Skeletal muscle satellite cell (primary cell): Measurements from ENCODE around the gene RAMP3. TPM values are rescaled to one million over a fixed set of nuclear protein-coding genes. Genes with fewer than 3 reads are reported as not detected.
"Not testable (repeated sequence)": the region's sequence is repeated elsewhere in the genome, so short reads cannot be mapped to it uniquely, and the experiment has no call there.

Experiments used
- H3K27me3 ChIP-seq: 2 replicates; pipeline ENCODE4 v1.7.0; 2013; ENCODE audit warnings: low read length; ENCODE audit not compliant: control insufficient read depth, insufficient read depth
- H3K36me3 ChIP-seq: 2 replicates; pipeline ENCODE4 v1.7.0; 2013; ENCODE audit warnings: mild to moderate bottlenecking, control low read depth, low read length; ENCODE audit not compliant: insufficient read depth
- H3K4me1 ChIP-seq: 2 replicates; pipeline ENCODE4 v1.7.0; 2013; ENCODE audit warnings: low read length; ENCODE audit not compliant: control insufficient read depth, insufficient read depth
- H3K4me2 ChIP-seq: 2 replicates; pipeline ENCODE4 v1.7.0; 2013; ENCODE audit warnings: mild to moderate bottlenecking, low read length
- H3K4me3 ChIP-seq: 2 replicates; pipeline ENCODE4 v1.7.0; 2013; ENCODE audit warnings: low read length
- H3K9ac ChIP-seq: 2 replicates; pipeline ENCODE4 v1.7.0; 2013; ENCODE audit warnings: mild to moderate bottlenecking, low read depth, low read length, moderate library complexity
- H3K9me3 ChIP-seq: replicated peaks from 2 replicates; pipeline ENCODE4 v1.7.0; 2013; ENCODE audit warnings: mild to moderate bottlenecking, control low read depth, low read length
- total RNA-seq: library from RNA; depleted of rRNA; stranded (reverse); fragments of >200 nt; gene quantifications from 2 replicates; pipeline ENCODE4 v1.2.3, GENCODE V29; 2012; rRNA removed

The RAMP3 gene
- total RNA-seq, result not detected in 2 replicates

- peaks cover 49% of the 10 kb centered on the region for H3K27me3 ChIP-seq
- no peak within 1 kb of the TSS for H3K9ac ChIP-seq
Observed at GRCh38 chr7:45157653-45158401, at the start of gene RAMP3. TSS of gene RAMP3 (plus strand) at chr7:45157791. CDS start at chr7:45157829, 38 bp downstream.

GRCh38 chr7:45108863-45109262, 48.7 kb upstream of the RAMP3 start:
- Histone ChIP-seq H3K36me3 (peaks cover 54% of the 10 kb centered on the region), H3K4me1 (peaks cover 14% of the 10 kb centered on the region), H3K27me3 (peaks cover under 1% of the 10 kb centered on the region), H3K9ac (no peak overlapping the region), H3K9me3 (no peaks in the 10 kb centered on the region), H3K4me3 (no peak overlapping the region), H3K4me2 (peak overlapping the region; percentile 15)

More at GRCh38 chr7:45157653-45158401, at the start of gene RAMP3:
- Histone ChIP-seq H3K36me3 (no peaks in the 10 kb centered on the region), H3K9me3 (no peaks in the 10 kb centered on the region), H3K4me3 (no peak within 1 kb of the TSS), H3K4me1 (no peaks in the 10 kb centered on the region), H3K4me2 (no peak within 1 kb of the TSS)

DNA sequence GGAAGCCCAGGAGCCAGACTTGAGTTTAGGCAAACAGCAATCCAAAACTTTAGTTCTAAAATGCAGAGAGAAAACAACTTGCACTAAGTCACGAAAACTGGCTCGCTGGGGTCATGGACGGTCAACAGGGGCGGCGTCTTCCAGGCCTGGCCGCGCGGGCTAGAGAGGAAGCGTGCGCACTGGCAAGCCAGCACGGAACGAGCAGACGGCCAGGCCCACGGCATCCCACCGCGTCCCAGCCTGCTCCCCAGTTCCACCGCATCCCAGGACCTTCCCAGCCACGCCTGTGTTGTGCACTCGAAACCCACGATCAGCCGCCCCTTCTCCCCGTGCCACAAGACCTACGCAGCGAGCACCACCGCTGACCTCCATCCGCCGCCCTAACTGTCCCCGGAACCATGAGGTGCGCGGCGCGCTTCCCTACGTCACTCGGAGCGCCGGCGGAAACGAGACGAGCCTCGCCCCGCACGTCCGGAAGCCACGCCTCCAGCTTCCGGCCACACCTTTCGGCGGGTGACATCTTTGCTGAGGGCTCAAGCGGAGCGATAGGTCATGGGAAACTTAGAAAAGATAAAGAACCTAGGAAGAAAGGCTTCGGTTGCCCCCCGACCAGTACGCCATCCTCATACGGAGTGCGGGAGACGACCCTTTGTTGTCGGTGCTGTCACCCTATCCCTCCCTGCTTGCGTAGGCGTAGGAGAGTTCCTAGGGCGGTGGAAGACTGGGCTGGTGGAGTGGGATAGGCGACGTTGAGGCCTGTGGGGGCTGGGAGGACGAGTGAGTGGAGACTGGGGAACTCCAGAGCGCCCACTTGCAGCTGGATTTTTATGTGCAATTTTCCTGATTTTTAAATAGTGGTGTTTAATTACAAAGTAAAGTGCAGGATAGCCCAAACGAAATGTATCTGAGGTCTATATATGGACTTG, 46.0 kb upstream of the RAMP3 start, which contains the start of gene TBRG4:
Gene TBRG4, minus strand, starts transcription at position 400 of the 926 bp plus-strand sequence. CDS start 2,460 bp downstream, outside the sequence.
- peak within 1 kb of the TSS; percentile 99 for H3K4me3 ChIP-seq
- H3K36me3 ChIP-seq, result peaks cover 27% of the 10 kb centered on the region
- peaks cover 15% of the 10 kb centered on the region for H3K27me3 ChIP-seq
- peak within 1 kb of the TSS; percentile 92 for H3K9ac ChIP-seq
- H3K9me3 ChIP-seq, result no peaks in the 10 kb centered on the region
- H3K4me1 ChIP-seq, result peaks cover 14% of the 10 kb centered on the region
- H3K4me2 ChIP-seq, result peak within 1 kb of the TSS; percentile 89

- H3K9ac ChIP-seq, result no peak overlapping the region
- H3K36me3 ChIP-seq, result peaks cover 17% of the 10 kb centered on the region
- H3K4me2 ChIP-seq, result peak overlapping the region; percentile 89
- peaks cover 14% of the 10 kb centered on the region for H3K4me1 ChIP-seq
- H3K4me3 ChIP-seq, result no peak overlapping the region
- peaks cover 24% of the 10 kb centered on the region for H3K27me3 ChIP-seq
- no peaks in the 10 kb centered on the region for H3K9me3 ChIP-seq
Observed at GRCh38 chr7:45112648-45113047, 44.9 kb upstream of the RAMP3 start.

- H3K4me1 ChIP-seq, H3K9ac ChIP-seq, H3K36me3 ChIP-seq, H3K4me3 ChIP-seq, H3K9me3 ChIP-seq, H3K4me2 ChIP-seq: not testable (repeated sequence)
- peaks cover 25% of the 10 kb centered on the region for H3K27me3 ChIP-seq
Observed at GRCh38 chr7:45114257-45114656, 43.3 kb upstream of the RAMP3 start.

GRCh38 chr7:45114926-45115325, 42.7 kb upstream of the RAMP3 start:
- H3K36me3 ChIP-seq, result no peaks in the 10 kb centered on the region

DNA sequence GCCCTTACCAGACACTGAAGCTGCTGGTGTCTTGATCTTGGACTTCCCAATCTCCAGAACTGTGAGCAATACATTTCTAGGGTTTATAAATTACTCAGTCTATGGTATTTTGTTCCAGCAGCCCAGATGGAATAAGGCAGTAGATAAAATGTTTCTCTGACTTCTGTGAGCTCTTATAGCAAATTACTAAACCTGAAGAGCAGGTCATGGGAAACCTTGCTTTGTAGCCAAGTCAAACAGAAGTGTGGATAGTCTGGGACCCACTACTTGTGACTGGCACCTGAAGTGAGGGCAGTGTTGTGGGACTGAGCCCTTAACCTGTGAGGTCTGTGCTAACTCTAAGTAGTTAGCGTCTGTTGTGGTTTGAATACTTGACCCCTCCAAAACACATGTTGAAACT, 41.5 kb upstream of the RAMP3 start:
- no peaks in the 10 kb centered on the region for H3K36me3 ChIP-seq
- H3K4me3 ChIP-seq, result no peak overlapping the region
- no peaks in the 10 kb centered on the region for H3K4me1 ChIP-seq

More at GRCh38 chr7:45114926-45115325, 42.7 kb upstream of the RAMP3 start:
- peaks cover 25% of the 10 kb centered on the region for H3K27me3 ChIP-seq
- no peak overlapping the region for H3K4me3 ChIP-seq
- H3K9ac ChIP-seq, result no peak overlapping the region
- H3K4me2 ChIP-seq, result no peak overlapping the region
- H3K9me3 ChIP-seq, result no peaks in the 10 kb centered on the region
- peaks cover 4% of the 10 kb centered on the region for H3K4me1 ChIP-seq

DNA sequence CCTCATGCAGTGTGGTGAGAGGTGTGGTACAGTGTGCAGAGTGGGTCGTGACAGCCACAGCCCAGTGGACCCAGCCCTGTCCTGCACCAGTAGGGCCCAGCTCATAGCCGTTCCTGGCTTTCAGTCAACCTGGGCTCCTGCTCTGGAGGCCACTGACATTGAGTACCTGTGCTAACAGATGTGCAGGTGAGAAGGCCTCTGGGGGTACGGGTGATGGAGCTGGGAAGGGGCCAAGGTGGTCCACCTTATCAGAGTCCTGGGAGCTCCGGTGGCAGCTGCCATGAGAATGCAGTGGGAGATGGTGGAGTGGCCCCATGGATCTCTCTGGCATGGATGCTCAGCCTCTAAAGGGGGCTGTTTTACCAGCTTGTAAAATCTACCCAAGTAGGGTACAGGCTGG, 40.0 kb upstream of the RAMP3 start:
- Histone ChIP-seq H3K36me3 (no peaks in the 10 kb centered on the region), H3K9ac (no peak overlapping the region), H3K4me1 (no peaks in the 10 kb centered on the region), H3K27me3 (peaks cover 25% of the 10 kb centered on the region), H3K4me3 (no peak overlapping the region), H3K9me3 (no peaks in the 10 kb centered on the region), H3K4me2 (no peak overlapping the region)

More for the DNA sequence above, 41.5 kb upstream of the RAMP3 start:
- Histone ChIP-seq H3K27me3 (peaks cover 25% of the 10 kb centered on the region), H3K9ac (no peak overlapping the region), H3K9me3 (no peaks in the 10 kb centered on the region), H3K4me2 (no peak overlapping the region)

DNA sequence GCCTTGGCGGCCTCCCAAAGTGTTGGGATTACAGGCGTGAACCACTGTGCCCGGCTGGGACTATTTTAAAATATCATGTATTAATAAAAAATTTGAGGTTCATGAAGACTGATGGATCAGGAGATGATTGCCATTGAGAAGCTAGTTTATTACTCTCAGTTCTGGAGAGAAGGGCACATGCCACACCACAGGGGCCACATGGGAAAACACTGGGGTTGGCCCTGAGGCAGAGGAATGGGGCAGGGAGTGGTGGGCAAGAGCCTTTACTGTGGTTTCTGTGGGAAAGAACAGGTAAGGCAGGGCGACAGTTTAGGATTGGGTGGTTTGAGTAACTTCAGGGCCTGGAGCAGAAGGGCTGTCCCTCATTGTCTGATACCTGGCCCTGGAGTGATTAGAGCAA, 39.3 kb upstream of the RAMP3 start:
- Histone ChIP-seq H3K9me3 (no peaks in the 10 kb centered on the region), H3K9ac (no peak overlapping the region), H3K4me3 (no peak overlapping the region), H3K27me3 (peaks cover 25% of the 10 kb centered on the region), H3K4me1 (no peaks in the 10 kb centered on the region), H3K36me3 (no peaks in the 10 kb centered on the region), H3K4me2 (no peak overlapping the region)

- H3K36me3 ChIP-seq, result no peaks in the 10 kb centered on the region
- H3K4me1 ChIP-seq, result no peaks in the 10 kb centered on the region
- no peaks in the 10 kb centered on the region for H3K9me3 ChIP-seq
- peaks cover 24% of the 10 kb centered on the region for H3K27me3 ChIP-seq
- no peak overlapping the region for H3K9ac ChIP-seq
- no peak overlapping the region for H3K4me2 ChIP-seq
- H3K4me3 ChIP-seq, result no peak overlapping the region
Observed at GRCh38 chr7:45118889-45119331, 38.7 kb upstream of the RAMP3 start.

DNA sequence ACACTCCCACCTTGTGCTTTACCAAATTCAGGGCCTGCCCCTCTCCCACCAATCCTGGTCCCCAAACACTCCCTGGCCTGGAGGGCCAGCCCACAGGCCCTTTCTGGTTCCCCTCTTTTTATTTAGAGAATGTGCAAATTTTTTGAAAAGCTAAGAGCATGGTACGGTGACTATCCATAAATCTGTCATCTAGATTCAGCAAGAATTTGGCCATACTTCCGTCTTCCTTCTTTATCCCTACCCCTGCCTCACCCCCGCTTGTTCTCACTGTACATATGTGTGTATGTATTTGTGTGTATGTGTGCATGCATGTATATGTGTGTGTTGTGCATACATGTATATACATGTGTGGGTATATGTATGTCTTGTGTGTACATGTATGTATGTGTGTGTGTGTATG, 38.0 kb upstream of the RAMP3 start:
- no peak overlapping the region for H3K4me3 ChIP-seq
- H3K9ac ChIP-seq, result no peak overlapping the region
- no peaks in the 10 kb centered on the region for H3K9me3 ChIP-seq
- no peaks in the 10 kb centered on the region for H3K36me3 ChIP-seq
- peaks cover 20% of the 10 kb centered on the region for H3K27me3 ChIP-seq
- H3K4me2 ChIP-seq, result no peak overlapping the region
- H3K4me1 ChIP-seq, result no peaks in the 10 kb centered on the region
